Mesothelial cell of epicardium (in vitro differentiated cells): ENCODE results near the gene LIN28A. TPM values are rescaled to one million over a fixed set of nuclear protein-coding genes. Genes with fewer than 3 reads are reported as not detected.

ENCODE experiments used
- DNase-seq, 2 experiments: peaks; one replicate each; pipeline ENCODE4 v3.0.0; 2021; ENCODE audit warnings: low spot score in 2 of 2; ENCODE audit not compliant: unreplicated experiment in 2 of 2
- H3K27ac Mint-ChIP-seq: 2 replicates; pipeline ENCODE4 v1.8.0; 2021; ENCODE audit warnings: mixed read lengths
- H3K27me3 Mint-ChIP-seq: 2 replicates; pipeline ENCODE4 v1.8.0; 2021; ENCODE audit warnings: low read depth, mixed read lengths
- H3K36me3 Mint-ChIP-seq: 2 replicates; pipeline ENCODE4 v1.8.0; 2021; ENCODE audit warnings: mixed read lengths
- H3K4me1 Mint-ChIP-seq: 2 replicates; pipeline ENCODE4 v1.8.0; 2021; ENCODE audit warnings: mixed read lengths
- H3K4me3 Mint-ChIP-seq: 2 replicates; pipeline ENCODE4 v1.8.0; 2021; ENCODE audit warnings: mild to moderate bottlenecking, moderate library complexity, mixed read lengths
- H3K9me3 Mint-ChIP-seq: 2 replicates; pipeline ENCODE4 v1.8.0; 2021; ENCODE audit warnings: mixed read lengths
- total RNA-seq: library from RNA; stranded (reverse); gene quantifications from 3 replicates; pipeline ENCODE4 v1.2.1, GENCODE V29; 2021
- TF ChIP-seq, protein P1 (sequence below): fragments of 200-600 bp; sonication (generic); IDR thresholded peaks from one replicate; pipeline ENCODE4 v1.5.0; 2021; ENCODE audit warnings: antibody characterized with exemption; ENCODE audit not compliant: unreplicated experiment

The LIN28A gene
- total RNA-seq, 1 donor from 2014 or later = 0.09 TPM

GRCh38 chr1:26431979-26432695 lies 21.5 kb downstream of the LIN28A start, which contains the start of gene DHDDS:
Gene DHDDS, plus strand, starts transcription at chr1:26432321. Its CDS starts 625 bp downstream, at chr1:26432946.
- peak; percentile 98 to 99 for DNase-seq
- H3K27me3 Mint-ChIP-seq = no peaks in the 10 kb centered on the region
- H3K4me1 Mint-ChIP-seq = peaks cover 30% of the 10 kb centered on the region
- H3K36me3 Mint-ChIP-seq = peaks cover 3% of the 10 kb centered on the region
- no peaks in the 10 kb centered on the region for H3K9me3 Mint-ChIP-seq
- TF ChIP-seq, protein P1, sequence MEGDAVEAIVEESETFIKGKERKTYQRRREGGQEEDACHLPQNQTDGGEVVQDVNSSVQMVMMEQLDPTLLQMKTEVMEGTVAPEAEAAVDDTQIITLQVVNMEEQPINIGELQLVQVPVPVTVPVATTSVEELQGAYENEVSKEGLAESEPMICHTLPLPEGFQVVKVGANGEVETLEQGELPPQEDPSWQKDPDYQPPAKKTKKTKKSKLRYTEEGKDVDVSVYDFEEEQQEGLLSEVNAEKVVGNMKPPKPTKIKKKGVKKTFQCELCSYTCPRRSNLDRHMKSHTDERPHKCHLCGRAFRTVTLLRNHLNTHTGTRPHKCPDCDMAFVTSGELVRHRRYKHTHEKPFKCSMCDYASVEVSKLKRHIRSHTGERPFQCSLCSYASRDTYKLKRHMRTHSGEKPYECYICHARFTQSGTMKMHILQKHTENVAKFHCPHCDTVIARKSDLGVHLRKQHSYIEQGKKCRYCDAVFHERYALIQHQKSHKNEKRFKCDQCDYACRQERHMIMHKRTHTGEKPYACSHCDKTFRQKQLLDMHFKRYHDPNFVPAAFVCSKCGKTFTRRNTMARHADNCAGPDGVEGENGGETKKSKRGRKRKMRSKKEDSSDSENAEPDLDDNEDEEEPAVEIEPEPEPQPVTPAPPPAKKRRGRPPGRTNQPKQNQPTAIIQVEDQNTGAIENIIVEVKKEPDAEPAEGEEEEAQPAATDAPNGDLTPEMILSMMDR = no peak
- H3K4me3 Mint-ChIP-seq = peak within 1 kb of the TSS; percentile 87
- H3K27ac Mint-ChIP-seq = peak within 1 kb of the TSS; percentile 98

DNA sequence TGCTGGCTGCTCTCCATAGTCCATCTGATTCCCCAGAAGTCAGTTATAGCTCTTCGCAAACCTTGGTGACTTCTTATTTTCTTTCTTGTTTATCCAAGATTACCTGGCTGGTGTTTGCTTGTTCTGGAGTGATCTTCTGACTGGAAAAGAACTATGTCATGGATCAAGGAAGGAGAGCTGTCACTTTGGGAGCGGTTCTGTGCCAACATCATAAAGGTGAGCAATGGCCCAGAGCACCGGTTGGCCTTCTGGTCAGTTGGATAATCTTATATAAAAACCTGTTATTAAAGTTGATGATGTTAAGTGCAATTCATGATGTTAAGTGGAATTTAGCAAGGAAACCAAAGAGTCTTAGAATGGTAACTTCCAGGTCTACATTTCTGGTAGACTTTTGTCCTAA lies 22.2 kb downstream of the LIN28A start:
- Mint-ChIP-seq H3K27ac (peak overlapping the region; percentile 98), H3K36me3 (peaks cover 3% of the 10 kb centered on the region), H3K27me3 (no peaks in the 10 kb centered on the region), H3K4me3 (peak overlapping the region; percentile 87), H3K9me3 (no peaks in the 10 kb centered on the region), H3K4me1 (peaks cover 30% of the 10 kb centered on the region)
- no peak for DNase-seq
- TF ChIP-seq, protein P1 = no peak

- Mint-ChIP-seq H3K27ac (no peak overlapping the region), H3K36me3 (peaks cover 12% of the 10 kb centered on the region), H3K27me3 (no peaks in the 10 kb centered on the region), H3K4me3 (no peak overlapping the region), H3K9me3 (no peaks in the 10 kb centered on the region), H3K4me1 (peaks cover 30% of the 10 kb centered on the region)
- TF ChIP-seq, protein P1 = no peak
- DNase-seq = no peak
Measured at GRCh38 chr1:26434161-26434752, 23.6 kb downstream of the LIN28A start.

- Mint-ChIP-seq H3K27ac (no peak overlapping the region), H3K4me1 (peaks cover 3% of the 10 kb centered on the region), H3K36me3 (peaks cover 30% of the 10 kb centered on the region), H3K4me3 (no peak overlapping the region), H3K27me3 (no peaks in the 10 kb centered on the region), H3K9me3 (no peaks in the 10 kb centered on the region)
- no peak for DNase-seq
- TF ChIP-seq, protein P1 = no peak
Measured at GRCh38 chr1:26438041-26438440, 27.4 kb downstream of the LIN28A start.

DNA sequence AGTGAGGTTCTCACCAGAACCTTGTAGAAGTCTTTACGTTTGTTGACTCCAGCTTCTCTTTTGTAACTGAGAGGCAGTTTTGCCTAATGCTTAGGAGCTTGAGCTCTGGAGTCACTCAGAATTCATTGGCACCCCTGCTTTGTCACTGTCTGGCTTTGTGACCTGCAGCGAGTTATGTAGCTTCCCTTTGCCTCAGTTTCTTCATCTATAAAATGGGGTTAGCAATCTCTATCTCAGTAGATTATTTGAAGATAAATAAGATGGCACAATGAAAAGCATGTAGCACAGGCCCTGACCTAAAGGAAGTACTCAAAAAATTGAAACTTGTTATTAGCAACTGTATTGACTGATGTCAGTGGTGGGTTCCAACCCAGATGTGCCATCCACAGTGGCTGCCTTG lies 29.6 kb downstream of the LIN28A start:
- no peak overlapping the region for H3K27ac Mint-ChIP-seq
- TF ChIP-seq, protein P1 = no peak
- H3K27me3 Mint-ChIP-seq = no peaks in the 10 kb centered on the region
- H3K36me3 Mint-ChIP-seq = peaks cover 41% of the 10 kb centered on the region
- H3K9me3 Mint-ChIP-seq = no peaks in the 10 kb centered on the region
- no peak for DNase-seq
- no peak overlapping the region for H3K4me3 Mint-ChIP-seq
- no peaks in the 10 kb centered on the region for H3K4me1 Mint-ChIP-seq
